ENCODE data around the gene XXYLT1. TPM values are rescaled to one million over a fixed set of nuclear protein-coding genes. Genes with fewer than 3 reads are reported as not detected.
A peak's percentile ranks its signal among the peaks of the same experiment; 100 is the strongest.
"Not testable (repeated sequence)": the region's sequence is repeated elsewhere in the genome, so short reads cannot be mapped to it uniquely, and the experiment has no call there.

The XXYLT1 gene
- total and polyA plus RNA-seq, 10 donors: 2.7 to 22.3 (median 9.5) TPM

DNA sequence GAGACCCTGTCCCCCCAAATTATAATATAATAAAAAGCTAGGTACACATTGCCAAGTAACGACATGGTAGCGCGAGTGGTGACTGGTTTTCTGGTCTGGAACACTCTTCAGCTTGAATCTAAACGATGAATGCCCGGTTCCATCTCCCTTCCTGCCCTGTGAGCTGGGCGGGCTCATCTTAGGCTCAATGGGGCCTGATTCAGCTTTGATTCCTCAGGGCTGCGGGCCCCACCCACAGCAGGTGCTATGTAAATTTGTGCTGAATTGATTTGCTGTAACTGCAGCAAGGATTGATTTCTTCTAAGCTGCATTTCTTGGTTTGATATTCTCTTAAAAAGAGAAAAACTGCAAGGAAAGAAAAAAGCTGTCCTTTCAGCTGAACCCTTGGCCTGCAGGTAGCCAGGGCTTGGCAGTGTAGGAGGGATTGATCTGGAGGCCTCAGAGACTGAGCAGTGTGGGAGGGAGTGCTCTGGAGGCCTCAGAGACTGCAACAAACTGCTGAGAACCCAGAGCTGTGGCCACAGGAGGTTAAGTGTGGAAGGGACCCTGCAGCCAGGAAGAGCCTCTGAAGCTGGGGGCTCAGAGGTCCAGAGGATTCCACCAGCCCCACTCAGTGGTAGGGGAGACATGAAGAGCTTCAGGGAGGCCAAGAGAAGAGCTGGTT, 231.6 kb downstream of the XXYLT1 start:
- Histone ChIP-seq H3K36me3 (no peaks in the 10 kb centered on the region), H3K4me1 (peaks cover 0 to 20% (median 12%) of the 10 kb centered on the region in 6 donors), H3K27ac (peak overlapping the region in 1 of 8 donors; percentile 18), H3K4me3 (no peak overlapping the region), H3K27me3 (replicated peaks in 1 of 7) (no peaks in the 10 kb centered on the region), H3K9me3 (peaks cover 0 to 4% (median 0%) of the 10 kb centered on the region in 8 donors)
- DNase-seq: no peak
- TF ChIP-seq POLR2AphosphoS5 (IDR thresholded peaks at IDR 0.05) (no peak), POLR2A (IDR thresholded peaks at IDR 0.05) (no peak)
- TF ChIP-seq, protein P1, sequence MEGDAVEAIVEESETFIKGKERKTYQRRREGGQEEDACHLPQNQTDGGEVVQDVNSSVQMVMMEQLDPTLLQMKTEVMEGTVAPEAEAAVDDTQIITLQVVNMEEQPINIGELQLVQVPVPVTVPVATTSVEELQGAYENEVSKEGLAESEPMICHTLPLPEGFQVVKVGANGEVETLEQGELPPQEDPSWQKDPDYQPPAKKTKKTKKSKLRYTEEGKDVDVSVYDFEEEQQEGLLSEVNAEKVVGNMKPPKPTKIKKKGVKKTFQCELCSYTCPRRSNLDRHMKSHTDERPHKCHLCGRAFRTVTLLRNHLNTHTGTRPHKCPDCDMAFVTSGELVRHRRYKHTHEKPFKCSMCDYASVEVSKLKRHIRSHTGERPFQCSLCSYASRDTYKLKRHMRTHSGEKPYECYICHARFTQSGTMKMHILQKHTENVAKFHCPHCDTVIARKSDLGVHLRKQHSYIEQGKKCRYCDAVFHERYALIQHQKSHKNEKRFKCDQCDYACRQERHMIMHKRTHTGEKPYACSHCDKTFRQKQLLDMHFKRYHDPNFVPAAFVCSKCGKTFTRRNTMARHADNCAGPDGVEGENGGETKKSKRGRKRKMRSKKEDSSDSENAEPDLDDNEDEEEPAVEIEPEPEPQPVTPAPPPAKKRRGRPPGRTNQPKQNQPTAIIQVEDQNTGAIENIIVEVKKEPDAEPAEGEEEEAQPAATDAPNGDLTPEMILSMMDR (IDR thresholded peaks at IDR 0.05 in 8 of 11, conservative IDR thresholded peaks at IDR 0.05 in 3 of 11): no peak
- intact Hi-C loops (cut with DNase I; ENCODE audit: low total_unique reads): no loop called here
- 76 to 93% (median 84%) methylated on average over 7 of the region's 7 CpGs for WGBS, 5 donors

DNA sequence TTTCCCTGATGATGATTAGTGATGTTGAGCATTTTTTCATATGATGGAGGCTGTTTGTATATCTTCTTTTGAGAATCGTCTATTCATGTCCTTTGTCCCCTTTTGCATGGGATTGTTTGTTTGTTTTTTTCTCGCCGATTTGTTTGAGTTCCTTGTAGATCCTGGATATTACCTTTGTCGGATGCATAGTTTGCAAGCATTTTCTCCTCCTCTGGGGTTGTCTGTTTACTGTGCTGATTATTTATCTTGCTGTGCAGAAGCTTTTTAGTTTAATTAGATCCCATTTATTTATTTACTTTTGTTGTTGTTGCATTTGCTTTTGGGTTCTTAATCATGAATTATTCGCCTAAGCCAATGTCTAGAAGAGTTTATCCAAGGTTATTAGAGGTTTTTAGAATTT, 232.8 kb downstream of the XXYLT1 start:
- Histone ChIP-seq H3K9me3 (peaks cover 0 to 4% (median 0%) of the 10 kb centered on the region in 8 donors), H3K27ac (no peak overlapping the region), H3K4me3 (no peak overlapping the region), H3K27me3 (replicated peaks in 1 of 7) (no peaks in the 10 kb centered on the region), H3K36me3 (no peaks in the 10 kb centered on the region), H3K4me1 (peaks cover 0 to 26% (median 18%) of the 10 kb centered on the region in 6 donors)
- intact Hi-C loops (cut with DNase I; ENCODE audit: low total_unique reads): no loop called here
- DNase-seq: no peak
- WGBS, 5 donors: 89 to 97% (median 93%) methylated on average over 5 of the region's 5 CpGs
- no peak for TF ChIP-seq POLR2A (IDR thresholded peaks at IDR 0.05)
- TF ChIP-seq, protein P1 (IDR thresholded peaks at IDR 0.05 in 8 of 11, conservative IDR thresholded peaks at IDR 0.05 in 3 of 11): no peak
- no peak for TF ChIP-seq POLR2AphosphoS5 (IDR thresholded peaks at IDR 0.05)

DNA sequence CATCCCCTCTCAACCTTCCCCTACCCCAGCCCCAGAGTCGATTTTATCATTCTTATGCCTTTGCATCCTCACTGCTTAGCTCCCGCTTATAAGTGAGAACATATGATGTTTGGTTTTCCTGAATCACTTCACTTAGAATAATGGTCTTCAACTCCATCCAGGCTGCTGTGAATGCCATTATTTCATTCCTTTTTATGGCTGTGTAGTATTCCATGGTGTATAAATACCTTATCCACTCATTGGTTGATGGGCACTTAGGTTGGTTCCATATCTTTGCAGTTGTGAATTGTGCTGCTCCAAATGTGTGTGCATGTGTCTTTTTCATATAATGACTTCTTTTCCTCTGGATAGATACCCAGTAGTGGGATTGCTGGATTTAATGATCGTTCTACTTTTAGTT, 233.4 kb downstream of the XXYLT1 start:
- H3K9me3 ChIP-seq; intact Hi-C loops (cut with DNase I; ENCODE audit: low total_unique reads); H3K27ac ChIP-seq; DNase-seq; H3K27me3 ChIP-seq (replicated peaks in 1 of 7); H3K4me3 ChIP-seq; H3K36me3 ChIP-seq: not testable (repeated sequence)
- H3K4me1 ChIP-seq: peaks cover 0 to 26% (median 19%) of the 10 kb centered on the region in 6 donors
- 87 to 97% (median 90%) methylated on average over 3 of the region's 3 CpGs for WGBS, 5 donors

DNA sequence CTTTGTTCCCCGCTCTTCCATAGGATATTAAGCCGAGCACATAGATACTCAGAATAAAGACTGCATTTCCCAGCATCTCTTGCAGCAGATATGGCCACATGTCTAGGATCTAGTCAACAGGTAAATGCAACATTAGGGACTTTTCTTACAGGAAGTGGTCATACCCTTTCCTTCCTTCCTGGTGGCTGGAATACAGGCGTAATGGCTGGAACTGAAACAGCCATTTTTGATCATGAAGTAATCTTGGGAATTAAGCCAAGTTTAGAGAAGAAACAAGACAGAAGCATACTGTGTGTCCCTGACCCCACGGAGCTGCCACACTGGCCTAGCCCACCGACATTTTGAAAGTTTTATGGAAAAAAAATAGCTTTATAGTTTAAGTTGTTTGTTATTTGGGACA, 234.0 kb downstream of the XXYLT1 start:
- TF ChIP-seq POLR2AphosphoS5 (IDR thresholded peaks at IDR 0.05) (no peak), POLR2A (IDR thresholded peaks at IDR 0.05) (no peak)
- TF ChIP-seq, protein P1 (IDR thresholded peaks at IDR 0.05 in 8 of 11, conservative IDR thresholded peaks at IDR 0.05 in 3 of 11): no peak
- 62 to 74% (median 69%) methylated on average over 5 of the region's 5 CpGs for WGBS, 5 donors
- Histone ChIP-seq H3K4me1 (peaks cover 0 to 26% (median 19%) of the 10 kb centered on the region in 6 donors), H3K9me3 (peaks cover 0 to 4% (median 0%) of the 10 kb centered on the region in 8 donors), H3K27ac (no peak overlapping the region), H3K27me3 (replicated peaks in 1 of 7) (no peaks in the 10 kb centered on the region), H3K4me3 (no peak overlapping the region), H3K36me3 (no peaks in the 10 kb centered on the region)
- DNase-seq: no peak
- intact Hi-C loops (cut with DNase I; ENCODE audit: low total_unique reads): no loop called here

All from spleen (tissue), 11 donors.